Measurements from ENCODE around the gene GRM7.

Gene GRM7

GRCh38 chr3:7382293-7383010 is 521.5 kb downstream of the GRM7 start:
- H3K9me3 ChIP-seq (ENCODE audit: control insufficient read depth, insufficient read depth, low read depth, low read length): no peaks in the 10 kb centered on the region
- no peak overlapping the region for H3K27ac ChIP-seq (ENCODE audit: extremely low read depth, low read depth, low read length)
- no peak overlapping the region for H3K4me3 ChIP-seq (ENCODE audit: low read depth, low read length)
- H3K36me3 ChIP-seq (ENCODE audit: control insufficient read depth in 2 of 2, insufficient read depth in 1 of 2, low read length in 2 of 2): no peaks in the 10 kb centered on the region
- H3K4me1 ChIP-seq (ENCODE audit: control insufficient read depth, insufficient read depth, low read length): no peaks in the 10 kb centered on the region
- TF ChIP-seq ZNF18 (tag by site-specific recombination; IDR thresholded peaks at IDR 0.05): no peak
- no peak for TF ChIP-seq ZNF513 (tag by site-specific recombination; IDR thresholded peaks at IDR 0.05)
- TF ChIP-seq ZNF24 (tag by site-specific recombination; IDR thresholded peaks at IDR 0.05): no peak
- TF ChIP-seq ZNF654 (tag by site-specific recombination; IDR thresholded peaks at IDR 0.05; ENCODE audit: low read depth): no peak
- TF ChIP-seq ZNF146 (tag by site-specific recombination; IDR thresholded peaks at IDR 0.05): no peak
- TF ChIP-seq ZNF596 (tag by site-specific recombination; IDR thresholded peaks at IDR 0.05): no peak
- no peak for TF ChIP-seq REST (tag by site-specific recombination; IDR thresholded peaks at IDR 0.05)
- no peak for TF ChIP-seq ZNF433 (tag by site-specific recombination; IDR thresholded peaks at IDR 0.05; ENCODE audit: low read depth)
- no peak for TF ChIP-seq ZNF239 (tag by site-specific recombination; IDR thresholded peaks at IDR 0.05)
- no peak for TF ChIP-seq ZBTB8A (tag by site-specific recombination; IDR thresholded peaks at IDR 0.05)
- TF ChIP-seq ZNF610 (tag by site-specific recombination; IDR thresholded peaks at IDR 0.05; ENCODE audit: borderline replicate concordance): no peak
- TF ChIP-seq ZNF398 (tag by site-specific recombination; IDR thresholded peaks at IDR 0.05): no peak
- POLR2A ChIA-PET: no interaction called here
- CTCF ChIA-PET: no interaction called here

GRCh38 chr3:7385635-7386034 is 524.7 kb downstream of the GRM7 start:
- ChIA-PET CTCF (no interaction called here), POLR2A (no interaction called here)
- Histone ChIP-seq H3K4me1 (ENCODE audit: control insufficient read depth, insufficient read depth, low read length) (no peaks in the 10 kb centered on the region), H3K4me3 (ENCODE audit: low read depth, low read length) (no peak overlapping the region), H3K9me3 (ENCODE audit: control insufficient read depth, insufficient read depth, low read depth, low read length) (no peaks in the 10 kb centered on the region), H3K36me3 (ENCODE audit: control insufficient read depth in 2 of 2, insufficient read depth in 1 of 2, low read length in 2 of 2) (no peaks in the 10 kb centered on the region), H3K27ac (ENCODE audit: extremely low read depth, low read depth, low read length) (no peak overlapping the region)
- TF ChIP-seq PRDM6 (tag by site-specific recombination; IDR thresholded peaks at IDR 0.05): no peak
- no peak for TF ChIP-seq ZNF341 (tag by site-specific recombination; IDR thresholded peaks at IDR 0.05; ENCODE audit: low read depth)
- no peak for TF ChIP-seq ZNF658 (tag by site-specific recombination; IDR thresholded peaks at IDR 0.05)
- TF ChIP-seq ZNF518A (tag by site-specific recombination; conservative IDR thresholded peaks at IDR 0.05; ENCODE audit: low read depth): no peak
